A549 (cell line): Measurements from ENCODE around the gene PPFIA2. TPM values are rescaled to one million over a fixed set of nuclear protein-coding genes. Genes with fewer than 3 reads are reported as not detected.

Experiments
- ATAC-seq, 2 experiments: fragments of 200-7000 bp in 1 of 2; fragments of >200 bp in 1 of 2; cut with Nextera tagmentation in 1 of 2; cut with Tn5 transposase in 1 of 2; 3 replicates each; pipeline versions ENCODE4 v1.8.0 to v1.9.1; 2018 to 2020; ENCODE audit warnings: mild to moderate bottlenecking in 1 of 2, moderate library complexity in 1 of 2
- CTCF ChIA-PET: fragments of 300-600 bp; sonication (Branson Sonifier 250); formaldehyde crosslinking; extraction: SDS; loops from one replicate; lab custom pipeline; 2021; ENCODE audit warnings: antibody characterized with exemption, inconsistent platforms; lab: Yijun Ruan, JAX
- POLR2A ChIA-PET: fragments of 350-600 bp; formaldehyde crosslinking; extraction: SDS; loops from one replicate; lab custom pipeline; 2021; ENCODE audit warnings: antibody characterized with exemption, inconsistent platforms; lab: Yijun Ruan, JAX
- DNase-seq, 2 experiments: peaks; one replicate each; pipeline versions ENCODE4 v3.0.0 to v3.0.0-alpha.2; 2011 to 2016; ENCODE audit warnings: low read depth in 1 of 2, low spot score in 1 of 2
- FAIRE-seq: peaks from 2 replicates; lab custom pipeline; 2011; peaks lifted over from hg19 to GRCh38; lab: Jason Lieb, UNC
- H3K27ac ChIP-seq, 2 experiments: fragments of >200 bp; sonication (Bioruptor Twin); formaldehyde crosslinking; 3 replicates each; pipeline ENCODE4 v1.5.1; 2016 to 2017
- H3K4me1 ChIP-seq: fragments of >200 bp; sonication (Bioruptor Twin); formaldehyde crosslinking; 3 replicates; pipeline ENCODE4 v1.6.1; 2016
- H3K4me2 ChIP-seq: fragments of >200 bp; sonication (Bioruptor Twin); formaldehyde crosslinking; 3 replicates; pipeline ENCODE4 v1.6.1; 2016
- H3K4me3 ChIP-seq: fragments of >200 bp; sonication (Bioruptor Twin); formaldehyde crosslinking; 3 replicates; pipeline ENCODE4 v1.5.1; 2016
- H3K9me3 ChIP-seq: fragments of >200 bp; sonication (Bioruptor Twin); formaldehyde crosslinking; 3 replicates; pipeline ENCODE4 v1.6.1; 2016
- BHLHE40 ChIP-seq: IDR thresholded peaks from 2 replicates; pipeline ENCODE4 v1.6.1; 2012; ENCODE audit warnings: low read depth, low read length, inconsistent platforms
- CBX2 ChIP-seq: fragments of 200-600 bp; sonication (generic); IDR thresholded peaks from 2 replicates; pipeline ENCODE4 v1.6.1; 2016; ENCODE audit warnings: low read depth, mild to moderate bottlenecking, borderline replicate concordance
- CTCF ChIP-seq: fragments of >200 bp; sonication (Bioruptor Twin); formaldehyde crosslinking; IDR thresholded peaks from 3 replicates; pipeline ENCODE4 v1.5.1; 2016
- EHF ChIP-seq: fragments of 250-450 bp; sonication (Bioruptor Pico); IDR thresholded peaks from 2 replicates; pipeline ENCODE4 v1.5.0; 2020; ENCODE audit warnings: mild to moderate bottlenecking
- FOSL2 ChIP-seq, 2 experiments: fragments of 450-650 bp in 1 of 2; fragments of >200 bp in 1 of 2; sonication (Bioruptor Twin) in 1 of 2; formaldehyde crosslinking; IDR thresholded peaks; 2 replicates each; pipeline versions ENCODE4 v1.5.0 to v1.6.1; 2016 to 2020; ENCODE audit warnings: mild to moderate bottlenecking in 1 of 2, moderate library complexity in 1 of 2
- HDAC2 ChIP-seq: fragments of 200-600 bp; sonication (generic); IDR thresholded peaks from 2 replicates; pipeline ENCODE4 v1.6.1; 2016
- JUNB ChIP-seq: fragments of >200 bp; sonication (Bioruptor Twin); formaldehyde crosslinking; IDR thresholded peaks from 2 replicates; pipeline ENCODE4 v1.6.1; 2016
- KDM1A ChIP-seq: fragments of 200-600 bp; sonication (generic); IDR thresholded peaks from 2 replicates; pipeline ENCODE4 v1.6.1; 2016; ENCODE audit warnings: low read depth, mild to moderate bottlenecking
- NPAS2 ChIP-seq: fragments of 250-450 bp; sonication (Bioruptor Pico); IDR thresholded peaks from 2 replicates; pipeline ENCODE4 v1.8.0; 2022; ENCODE audit warnings: mild to moderate bottlenecking, moderate library complexity, borderline replicate concordance
- NR3C1 ChIP-seq: fragments of >200 bp; sonication (Bioruptor Twin); formaldehyde crosslinking; IDR thresholded peaks from 3 replicates; pipeline ENCODE4 v1.6.1; 2017
- RARB ChIP-seq: fragments of 250-450 bp; sonication (Bioruptor Pico); IDR thresholded peaks from 2 replicates; pipeline ENCODE4 v1.8.0; 2021; ENCODE audit warnings: mild to moderate bottlenecking, moderate library complexity
- RCOR1 ChIP-seq: fragments of 150-350 bp; IDR thresholded peaks from 2 replicates; pipeline ENCODE4 v1.6.1; 2014; ENCODE audit warnings: antibody characterized with exemption, low read length, low read depth
- RNF2 ChIP-seq: fragments of 200-600 bp; sonication (generic); IDR thresholded peaks from 2 replicates; pipeline ENCODE4 v1.6.1; 2016; ENCODE audit warnings: low read depth, mild to moderate bottlenecking, antibody characterized with exemption, moderate library complexity, borderline replicate concordance
- SREBF2 ChIP-seq: fragments of 450-650 bp; IDR thresholded peaks from 2 replicates; pipeline ENCODE4 v1.6.1; 2014; ENCODE audit warnings: mild to moderate bottlenecking, moderate library complexity
- ZFP36 ChIP-seq: fragments of 450-650 bp; IDR thresholded peaks from 2 replicates; pipeline ENCODE4 v1.6.1; 2014; ENCODE audit warnings: borderline replicate concordance; ENCODE audit not compliant: partially characterized antibody
- WGBS: methylation state at CpG from one replicate; pipeline ENCODE4 v1.1.6; 2017; ENCODE audit errors: missing lambda C conversion rate; 5-methylcytosine and 5-hydroxymethylcytosine counted together
- polyA plus RNA-seq, 4 experiments: library from polyadenylated mRNA; depleted of rRNA in 3 of 4; stranded (reverse); fragments of >200 nt; fragmentation: RNase III in 1 of 4; extraction: RNeasy Plus Mini Kit Qiagen cat#74134 plus additional on column Dnase treatment in 1 of 4; gene quantifications; 2 replicates in 3 of 4; 3 replicates in 1 of 4; pipeline ENCODE4 v1.2.3, GENCODE V29; 2011 to 2017
- TF ChIP-seq, protein P1 (sequence below): fragments of 150-350 bp; IDR thresholded peaks from 2 replicates; pipeline ENCODE4 v1.6.1; 2014; ENCODE audit warnings: low read depth, mild to moderate bottlenecking, low read length
- TF ChIP-seq, protein P2 (sequence below): fragments of >200 bp; sonication (Bioruptor Twin); formaldehyde crosslinking; IDR thresholded peaks from 3 replicates; pipeline ENCODE4 v1.6.1; 2016
- TF ChIP-seq, protein P3 (sequence below): fragments of 450-650 bp; IDR thresholded peaks from 2 replicates; pipeline ENCODE4 v1.6.1; 2014; ENCODE audit warnings: antibody characterized with exemption

Gene PPFIA2
- polyA plus RNA-seq, 2 of the 4 experiments (the other 2 are of a cell fraction) = not detected

DNA sequence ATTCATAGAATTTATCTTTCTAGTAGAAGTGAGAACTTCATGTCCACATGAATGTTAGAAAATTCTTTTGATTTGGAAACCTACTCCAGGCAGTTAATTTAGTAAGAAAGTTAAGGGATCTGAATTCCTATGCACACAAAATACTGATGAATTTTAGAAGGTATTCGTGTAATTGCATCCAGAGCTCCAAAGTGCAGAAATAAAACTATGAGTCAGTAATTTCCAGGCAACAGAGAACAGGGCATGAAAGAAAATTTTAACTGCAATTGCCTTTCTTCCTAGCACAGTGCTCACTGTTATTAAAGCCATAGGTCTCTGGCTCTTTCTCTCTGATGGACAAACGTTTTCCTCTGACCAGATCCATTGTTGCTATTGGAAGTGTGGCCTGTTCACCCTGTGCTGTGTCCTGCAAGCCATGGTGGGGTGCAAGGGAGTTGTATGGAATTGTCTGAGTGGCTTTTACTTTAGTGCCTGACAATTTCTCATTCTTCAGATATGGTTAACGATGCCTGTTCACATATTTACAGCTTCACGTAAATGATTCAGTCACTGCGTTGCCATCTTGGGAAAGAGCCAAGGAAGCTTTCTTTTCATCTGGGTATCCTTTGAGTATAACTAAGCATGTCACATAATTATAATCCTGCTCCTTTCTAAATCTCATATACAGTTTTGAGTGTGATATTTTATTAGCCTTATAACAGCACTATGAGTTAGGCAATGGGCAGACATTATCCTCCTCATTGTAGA is 536.1 kb downstream of the PPFIA2 start (continued):
- TF ChIP-seq, protein P1, sequence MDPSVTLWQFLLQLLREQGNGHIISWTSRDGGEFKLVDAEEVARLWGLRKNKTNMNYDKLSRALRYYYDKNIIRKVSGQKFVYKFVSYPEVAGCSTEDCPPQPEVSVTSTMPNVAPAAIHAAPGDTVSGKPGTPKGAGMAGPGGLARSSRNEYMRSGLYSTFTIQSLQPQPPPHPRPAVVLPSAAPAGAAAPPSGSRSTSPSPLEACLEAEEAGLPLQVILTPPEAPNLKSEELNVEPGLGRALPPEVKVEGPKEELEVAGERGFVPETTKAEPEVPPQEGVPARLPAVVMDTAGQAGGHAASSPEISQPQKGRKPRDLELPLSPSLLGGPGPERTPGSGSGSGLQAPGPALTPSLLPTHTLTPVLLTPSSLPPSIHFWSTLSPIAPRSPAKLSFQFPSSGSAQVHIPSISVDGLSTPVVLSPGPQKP = no peak
- TF ChIP-seq CTCF (no peak), HDAC2 (no peak)

GRCh38 chr12:81221681-81222080 is 537.5 kb downstream of the PPFIA2 start:
- ATAC-seq (no peak), FAIRE-seq (no peak)
- H3K4me1 ChIP-seq = no peaks in the 10 kb centered on the region
- H3K27ac ChIP-seq = no peak overlapping the region
- no peak for TF ChIP-seq FOSL2 (IDR thresholded peaks at IDR 0.05)
- TF ChIP-seq FOSL2 (CRISPR knock-in tag; IDR thresholded peaks at IDR 0.05) = no peak
- TF ChIP-seq ZFP36 = no peak
- TF ChIP-seq, protein P2, sequence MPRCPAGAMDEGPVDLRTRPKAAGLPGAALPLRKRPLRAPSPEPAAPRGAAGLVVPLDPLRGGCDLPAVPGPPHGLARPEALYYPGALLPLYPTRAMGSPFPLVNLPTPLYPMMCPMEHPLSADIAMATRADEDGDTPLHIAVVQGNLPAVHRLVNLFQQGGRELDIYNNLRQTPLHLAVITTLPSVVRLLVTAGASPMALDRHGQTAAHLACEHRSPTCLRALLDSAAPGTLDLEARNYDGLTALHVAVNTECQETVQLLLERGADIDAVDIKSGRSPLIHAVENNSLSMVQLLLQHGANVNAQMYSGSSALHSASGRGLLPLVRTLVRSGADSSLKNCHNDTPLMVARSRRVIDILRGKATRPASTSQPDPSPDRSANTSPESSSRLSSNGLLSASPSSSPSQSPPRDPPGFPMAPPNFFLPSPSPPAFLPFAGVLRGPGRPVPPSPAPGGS = no peak
- no peak for TF ChIP-seq KDM1A
- TF ChIP-seq NR3C1 = no peak
- TF ChIP-seq SREBF2 = no peak
- no peak for TF ChIP-seq RARB (CRISPR knock-in tag)
- TF ChIP-seq RNF2 = no peak
- TF ChIP-seq EHF (CRISPR knock-in tag) = no peak
- no peak for TF ChIP-seq NPAS2
- no peak for TF ChIP-seq CTCF
- no peak for TF ChIP-seq CBX2
- TF ChIP-seq RCOR1 = no peak
- TF ChIP-seq JUNB = no peak
- TF ChIP-seq, protein P3, sequence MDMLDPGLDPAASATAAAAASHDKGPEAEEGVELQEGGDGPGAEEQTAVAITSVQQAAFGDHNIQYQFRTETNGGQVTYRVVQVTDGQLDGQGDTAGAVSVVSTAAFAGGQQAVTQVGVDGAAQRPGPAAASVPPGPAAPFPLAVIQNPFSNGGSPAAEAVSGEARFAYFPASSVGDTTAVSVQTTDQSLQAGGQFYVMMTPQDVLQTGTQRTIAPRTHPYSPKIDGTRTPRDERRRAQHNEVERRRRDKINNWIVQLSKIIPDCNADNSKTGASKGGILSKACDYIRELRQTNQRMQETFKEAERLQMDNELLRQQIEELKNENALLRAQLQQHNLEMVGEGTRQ = no peak
- TF ChIP-seq BHLHE40 = no peak
- TF ChIP-seq, all 56 proteins: peak for 0
- ChIA-PET CTCF (no interaction called here), POLR2A (no interaction called here)
- Histone ChIP-seq H3K4me2 (no peak overlapping the region), H3K9me3 (no peaks in the 10 kb centered on the region), H3K4me3 (no peak overlapping the region)
- 7% methylated on average over 1 of the region's 1 CpG for WGBS
- DNase-seq = no peak
